ENCODE results near the gene CEP250. TPM values are rescaled to one million over a fixed set of nuclear protein-coding genes. Genes with fewer than 3 reads are reported as not detected.
"Not testable (repeated sequence)": the region's sequence is repeated elsewhere in the genome, so short reads cannot be mapped to it uniquely, and the experiment has no call there.

Gene CEP250
- total and polyA plus RNA-seq, 9 donors = 11.7 to 44.2 (median 25.8) TPM

- intact Hi-C loops (cut with DNase I) = no loop called here
- Histone ChIP-seq H3K27ac (no peak overlapping the region), H3K36me3 (no peaks in the 10 kb centered on the region), H3K9me3 (no peaks in the 10 kb centered on the region), H3K4me1 (ENCODE audit: insufficient read depth) (peaks cover 4% of the 10 kb centered on the region), H3K4me3 (no peak overlapping the region), H3K27me3 (no peaks in the 10 kb centered on the region)
- no peak for TF ChIP-seq POLR2A (IDR thresholded peaks at IDR 0.05)
- TF ChIP-seq CTCF (IDR thresholded peaks at IDR 0.05) = no peak
- TF ChIP-seq EP300 (IDR thresholded peaks at IDR 0.05) = no peak
- no peak for DNase-seq
- 92 to 95% (median 94%) methylated on average over 1 of the region's 1 CpG for WGBS, 3 donors
Measured at GRCh38 chr20:35542990-35543389, 87.6 kb downstream of the CEP250 start.

GRCh38 chr20:35544436-35544835, 89.0 kb downstream of the CEP250 start:
- Histone ChIP-seq H3K4me1 (ENCODE audit: insufficient read depth) (peaks cover 4% of the 10 kb centered on the region), H3K27ac (no peak overlapping the region), H3K4me3 (no peak overlapping the region), H3K36me3 (no peaks in the 10 kb centered on the region), H3K9me3 (no peaks in the 10 kb centered on the region), H3K27me3 (no peaks in the 10 kb centered on the region)
- TF ChIP-seq CTCF (IDR thresholded peaks at IDR 0.05) (no peak), POLR2A (IDR thresholded peaks at IDR 0.05) (no peak), EP300 (IDR thresholded peaks at IDR 0.05) (no peak)
- intact Hi-C loops (cut with DNase I) = no loop called here
- DNase-seq = no peak
- 91 to 96% (median 95%) methylated on average over 16 of the region's 16 CpGs for WGBS, 3 donors

GRCh38 chr20:35544941-35545340, 89.5 kb downstream of the CEP250 start:
- H3K4me3 ChIP-seq; DNase-seq; H3K4me1 ChIP-seq (ENCODE audit: insufficient read depth); intact Hi-C loops (cut with DNase I); H3K27ac ChIP-seq; H3K9me3 ChIP-seq; H3K27me3 ChIP-seq; H3K36me3 ChIP-seq: not testable (repeated sequence)
- WGBS, 3 donors = 92 to 98% (median 95%) methylated on average over 7 of the region's 7 CpGs

GRCh38 chr20:35546127-35546526, 90.7 kb downstream of the CEP250 start:
- Histone ChIP-seq H3K4me1 (ENCODE audit: insufficient read depth) (peaks cover 4% of the 10 kb centered on the region), H3K27me3 (no peaks in the 10 kb centered on the region), H3K4me3 (no peak overlapping the region), H3K36me3 (no peaks in the 10 kb centered on the region), H3K9me3 (no peaks in the 10 kb centered on the region), H3K27ac (no peak overlapping the region)
- DNase-seq = no peak
- WGBS, 3 donors = 90 to 94% (median 93%) methylated on average over 1 of the region's 1 CpG
- TF ChIP-seq CTCF (IDR thresholded peaks at IDR 0.05) (no peak), POLR2A (IDR thresholded peaks at IDR 0.05) (no peak), EP300 (IDR thresholded peaks at IDR 0.05) (no peak)
- intact Hi-C loops (cut with DNase I) = no loop called here

- Histone ChIP-seq H3K4me3 (no peak overlapping the region), H3K27ac (no peak overlapping the region), H3K4me1 (ENCODE audit: insufficient read depth) (peaks cover 2% of the 10 kb centered on the region), H3K36me3 (no peaks in the 10 kb centered on the region), H3K9me3 (no peaks in the 10 kb centered on the region), H3K27me3 (no peaks in the 10 kb centered on the region)
- no peak for DNase-seq
- intact Hi-C loops (cut with DNase I) = no loop called here
- 79 to 85% (median 84%) methylated on average over 9 of the region's 9 CpGs for WGBS, 3 donors
- no peak for TF ChIP-seq POLR2A (IDR thresholded peaks at IDR 0.05)
Measured at GRCh38 chr20:35547329-35547728, 91.9 kb downstream of the CEP250 start.

GRCh38 chr20:35551503-35551902, 96.1 kb downstream of the CEP250 start:
- TF ChIP-seq POLR2A (IDR thresholded peaks at IDR 0.05) (no peak), EP300 (IDR thresholded peaks at IDR 0.05) (no peak), CTCF (IDR thresholded peaks at IDR 0.05) (no peak)
- no peaks in the 10 kb centered on the region for H3K4me1 ChIP-seq (ENCODE audit: insufficient read depth)
- WGBS, 3 donors = 42 to 58% (median 44%) methylated on average over 4 of the region's 4 CpGs
- H3K4me3 ChIP-seq = no peak overlapping the region
- DNase-seq = no peak
- H3K36me3 ChIP-seq = no peaks in the 10 kb centered on the region
- H3K27me3 ChIP-seq = no peaks in the 10 kb centered on the region
- no peaks in the 10 kb centered on the region for H3K9me3 ChIP-seq
- H3K27ac ChIP-seq = no peak overlapping the region
- intact Hi-C loops (cut with DNase I) = no loop called here
